Measurements from ENCODE around the gene MED13L.

DNA sequence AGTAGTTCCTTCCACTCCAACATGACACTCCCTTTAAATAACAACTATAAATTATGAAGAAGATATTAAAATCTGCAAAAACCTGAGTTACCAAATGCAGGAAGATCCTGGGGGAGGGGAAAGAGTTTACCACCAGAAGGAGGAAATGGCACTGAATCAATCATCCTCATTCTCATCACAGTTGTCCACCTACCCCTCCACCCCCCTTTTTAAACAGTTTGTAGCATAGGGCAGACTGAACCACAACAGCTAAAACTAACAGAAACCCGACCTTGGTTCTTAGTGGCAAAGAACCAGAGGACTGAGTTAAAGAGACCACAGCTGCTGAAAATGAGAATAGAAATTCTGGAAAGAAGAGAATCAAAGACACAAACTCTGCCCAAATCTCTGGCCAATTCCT, 189.5 kb downstream of the MED13L start:
- no peak for TF ChIP-seq EZH2phosphoT487 (IDR thresholded peaks at IDR 0.05; ENCODE audit: insufficient read depth, low read depth)
- TF ChIP-seq EZH2 (IDR thresholded peaks at IDR 0.05; ENCODE audit: insufficient read depth, poor library complexity, severe bottlenecking) = no peak
